Stimulated activated CD8-positive, alpha-beta memory T cell treated with anti-CD3 and anti-CD28 coated beads, Interleukin-12 subunit alpha, Interleukin-12 subunit beta, amount 100 ng/mL, for 4 hours (primary cell): ENCODE results near the gene BARX2.

Experiments
- DNase-seq: peaks from one replicate; pipeline ENCODE4 v3.0.0-alpha.2; 2020; ENCODE audit warnings: low read depth

The BARX2 gene

DNA sequence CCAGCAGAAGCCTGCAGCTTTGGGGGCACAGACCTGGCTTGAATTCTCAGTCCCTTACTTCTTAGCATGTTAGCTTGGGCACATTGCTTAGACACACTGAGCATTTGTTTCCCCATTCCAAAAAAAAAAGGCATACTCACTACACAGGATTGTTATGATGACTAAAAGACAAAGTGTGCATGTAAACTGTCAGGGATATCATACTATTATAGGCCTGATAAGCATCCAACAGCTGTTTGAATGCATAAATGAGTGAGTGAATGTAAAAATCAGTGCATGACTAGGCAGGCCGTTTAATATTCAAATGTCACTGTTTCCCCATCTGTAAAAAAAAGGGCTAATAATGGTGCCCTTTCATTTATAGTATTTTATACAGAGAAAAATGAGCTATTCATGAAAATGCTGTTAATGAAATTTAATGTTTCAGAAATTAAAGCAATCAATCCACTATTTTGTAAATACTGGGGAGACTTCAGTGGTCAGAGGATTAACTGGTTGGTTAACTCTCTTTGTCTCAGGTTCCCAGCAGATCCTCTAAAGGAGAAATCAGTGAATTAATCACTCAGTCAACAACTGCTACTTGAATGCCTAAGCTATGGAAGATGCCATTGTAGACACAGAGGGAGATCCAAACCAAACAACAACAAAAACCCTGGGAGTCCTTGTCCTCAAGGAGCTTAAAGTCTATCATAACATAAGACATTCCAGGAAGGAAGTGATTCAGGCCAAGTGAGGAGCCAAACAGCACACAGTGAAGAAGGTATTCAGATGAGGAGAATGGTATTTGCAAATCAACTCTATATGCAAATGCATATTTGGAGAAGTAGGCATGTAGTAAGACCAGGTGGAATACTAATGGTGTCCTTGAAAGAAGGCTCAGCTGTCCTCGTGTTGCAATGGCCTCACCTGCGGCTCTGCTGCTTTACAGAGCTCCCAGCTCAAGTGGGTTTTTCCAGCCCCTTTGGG is 26.8 kb downstream of the BARX2 start:
- no peak for DNase-seq

GRCh38 chr11:129404731-129405130 is 29.1 kb downstream of the BARX2 start:
- DNase-seq = no peak

DNA sequence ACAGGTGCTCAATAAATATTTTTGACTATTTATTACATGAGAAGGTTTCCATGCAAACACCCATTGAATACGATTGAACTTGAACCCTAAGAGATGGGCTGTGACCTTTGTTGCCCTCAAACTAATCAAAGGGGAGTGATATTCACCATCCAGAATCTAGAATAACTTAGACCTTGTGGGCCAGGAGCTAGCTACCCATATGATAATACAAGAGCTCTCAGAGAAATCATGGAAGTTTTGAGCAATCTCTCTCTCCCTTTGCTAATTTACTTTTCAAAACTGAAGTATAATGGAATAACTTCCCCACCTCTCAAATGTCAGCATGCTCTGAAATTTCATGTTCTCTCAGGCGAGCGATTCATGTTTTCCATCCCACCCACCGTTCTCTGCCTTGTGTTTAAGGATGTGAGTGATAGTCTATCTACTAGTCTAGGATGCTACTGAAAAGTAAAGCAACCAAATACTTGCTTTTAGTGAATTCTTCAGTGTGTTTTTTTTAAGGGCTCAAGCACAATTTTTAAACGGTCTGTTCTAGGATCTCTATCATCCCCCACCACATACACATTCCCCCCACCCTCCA is 33.3 kb downstream of the BARX2 start:
- no peak for DNase-seq

- DNase-seq = no peak
These were observed 34.8 kb downstream of the BARX2 start for GRCh38 chr11:129410395-129410960.

GRCh38 chr11:129412494-129412893 is 36.8 kb downstream of the BARX2 start:
- no peak for DNase-seq

GRCh38 chr11:129414144-129414872 is 38.7 kb downstream of the BARX2 start:
- DNase-seq = no peak

DNA sequence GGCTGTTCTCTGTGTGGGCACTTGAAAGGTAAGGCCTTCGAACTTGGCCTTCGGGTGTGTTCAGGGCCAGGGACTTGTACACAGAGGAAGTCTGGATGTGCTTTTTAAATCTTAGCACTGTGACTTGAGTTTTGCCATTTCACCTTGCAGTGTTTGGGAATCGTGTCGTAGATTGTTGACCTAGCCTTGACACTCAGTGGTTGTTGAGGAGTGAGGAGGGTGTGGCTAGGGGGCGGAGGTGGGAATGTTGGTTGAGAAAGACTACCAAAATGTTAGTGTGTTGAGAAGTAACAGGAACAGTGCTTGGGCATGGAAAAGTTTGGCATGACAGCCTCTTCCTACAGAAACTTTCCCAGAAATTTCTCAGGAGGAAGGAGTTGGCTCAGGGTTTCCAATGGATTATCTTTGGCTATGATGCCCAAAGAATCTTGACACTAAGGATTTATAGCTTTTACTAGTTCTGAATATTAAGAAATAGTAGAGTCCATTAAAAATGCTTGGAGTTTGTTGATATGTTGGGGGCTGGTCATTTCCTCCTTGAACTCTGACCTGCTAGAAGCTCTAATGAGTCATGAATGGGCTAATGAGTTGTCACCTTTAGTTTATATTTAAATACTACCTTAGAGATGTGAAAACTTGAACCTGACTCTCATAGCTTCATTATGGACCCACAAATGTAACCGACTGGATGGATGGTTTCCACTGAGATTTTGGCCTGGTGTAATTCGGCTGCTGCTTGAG is 40.6 kb downstream of the BARX2 start:
- no peak for DNase-seq

DNA sequence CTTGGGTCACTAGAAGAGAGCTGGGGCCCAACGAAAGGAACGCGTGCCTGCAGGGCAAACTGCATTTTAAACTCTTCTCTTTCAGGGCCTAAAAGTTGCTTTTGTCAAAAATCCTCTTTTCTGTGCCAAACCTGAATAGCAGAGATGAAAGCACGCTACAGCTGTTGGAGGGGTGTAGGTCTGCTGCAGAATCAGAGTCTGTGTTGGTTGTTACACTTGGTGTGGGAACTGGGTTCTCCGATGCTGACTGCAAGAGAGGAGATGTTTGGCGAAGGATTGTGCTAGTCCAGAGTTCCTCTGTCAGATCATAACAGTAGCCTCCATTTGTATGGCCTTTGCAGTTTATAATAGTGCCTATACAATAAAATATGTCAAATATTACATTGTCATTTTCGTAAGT is 41.8 kb downstream of the BARX2 start:
- no peak for DNase-seq

DNA sequence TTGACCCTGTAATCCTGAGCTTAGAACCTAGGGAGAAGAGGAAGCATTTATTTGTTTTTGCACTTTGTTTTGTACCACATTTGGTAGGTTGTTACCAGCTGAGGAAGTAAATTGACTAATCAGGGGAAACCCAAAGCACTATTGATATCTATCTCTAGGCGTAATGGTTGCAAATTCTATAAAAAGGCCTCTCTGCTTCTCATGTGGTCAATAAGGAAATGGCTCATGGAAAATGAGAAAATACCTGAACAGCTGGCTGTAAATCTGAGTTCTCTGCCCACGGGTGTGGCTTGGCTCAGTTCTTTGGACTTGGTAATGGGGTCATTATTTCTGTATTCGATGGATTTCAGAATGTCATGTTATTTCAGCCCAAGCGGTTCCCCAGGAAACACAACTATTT is 42.4 kb downstream of the BARX2 start:
- DNase-seq = no peak

DNA sequence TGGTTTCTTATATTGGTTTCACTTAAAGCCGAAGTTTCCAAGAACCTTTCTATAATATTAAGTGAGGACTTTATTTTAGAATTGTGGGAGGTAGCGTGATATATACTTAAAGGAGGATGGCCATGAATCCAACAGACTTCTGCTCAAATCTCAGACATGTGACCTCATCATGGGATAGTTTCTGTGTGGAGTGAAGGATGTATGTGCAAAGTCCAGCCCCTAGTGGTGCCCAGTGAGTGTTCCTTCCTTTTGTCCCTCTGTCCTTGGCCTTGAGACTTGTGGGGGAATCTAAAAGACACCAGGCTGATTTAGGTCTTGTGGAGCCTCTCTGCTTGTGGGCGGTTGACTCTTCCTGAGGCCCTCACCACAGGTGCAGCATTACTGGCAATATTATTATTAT is 43.7 kb downstream of the BARX2 start:
- DNase-seq = no peak

- DNase-seq = no peak
These were observed 47.8 kb downstream of the BARX2 start for GRCh38 chr11:129423426-129423825.

DNA sequence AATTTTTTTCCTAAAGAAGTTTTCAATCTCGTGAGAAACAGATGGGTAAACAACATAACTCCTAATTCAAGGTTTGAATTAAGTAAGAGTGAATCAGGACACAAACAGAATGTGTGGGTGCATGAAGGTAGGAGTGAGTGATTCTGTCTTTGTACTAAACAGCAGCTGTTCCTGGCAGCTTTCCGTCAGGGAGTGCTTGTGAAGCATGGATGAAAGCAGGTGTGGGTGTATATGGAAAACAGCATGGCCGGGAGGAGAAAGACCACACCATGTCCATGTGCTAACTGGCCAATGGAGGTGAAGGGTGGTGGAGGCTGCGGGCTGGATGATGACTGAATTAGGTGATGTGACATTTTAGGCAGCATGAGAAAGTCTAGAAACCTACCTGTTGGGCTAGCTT is 49.6 kb downstream of the BARX2 start:
- no peak for DNase-seq

DNA sequence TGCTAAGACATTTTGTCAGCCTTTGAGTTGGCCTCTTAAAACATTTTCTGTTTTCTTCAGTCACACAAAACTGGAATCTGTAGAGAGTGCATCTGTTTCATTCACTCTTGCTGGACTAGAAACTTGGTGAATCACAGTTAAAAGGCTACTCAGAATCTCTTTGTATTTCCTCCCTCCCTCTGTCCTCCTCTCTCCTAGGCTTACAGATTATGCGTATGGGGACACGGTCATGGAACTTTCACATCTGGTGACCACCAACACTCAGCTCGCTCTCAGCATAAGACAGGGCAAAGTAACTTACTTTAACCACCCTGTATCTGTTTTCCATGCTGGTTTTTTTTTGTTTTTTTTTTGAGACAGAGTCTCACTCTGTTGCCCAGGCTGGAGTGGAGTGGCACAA is 50.4 kb downstream of the BARX2 start:
- DNase-seq = no peak

DNA sequence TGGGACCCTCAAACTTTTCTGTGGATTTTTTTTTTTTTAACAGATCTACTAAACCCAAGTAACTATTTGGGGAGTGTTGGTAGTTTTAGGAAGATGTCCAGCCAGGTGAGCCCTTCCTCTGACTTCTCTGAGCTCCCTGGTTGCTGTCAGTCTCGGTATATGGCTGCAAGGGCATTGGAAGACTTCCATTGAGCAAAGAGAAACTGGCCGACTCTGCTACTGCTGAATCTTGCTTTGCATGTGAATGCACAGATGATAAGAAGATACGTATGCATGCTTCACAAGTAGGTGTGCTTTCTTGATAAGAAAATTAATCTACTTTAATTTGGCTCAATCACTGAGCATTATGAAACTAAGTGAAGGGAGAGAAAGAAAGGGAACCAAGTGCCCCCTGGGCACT is 51.1 kb downstream of the BARX2 start:
- no peak for DNase-seq

DNA sequence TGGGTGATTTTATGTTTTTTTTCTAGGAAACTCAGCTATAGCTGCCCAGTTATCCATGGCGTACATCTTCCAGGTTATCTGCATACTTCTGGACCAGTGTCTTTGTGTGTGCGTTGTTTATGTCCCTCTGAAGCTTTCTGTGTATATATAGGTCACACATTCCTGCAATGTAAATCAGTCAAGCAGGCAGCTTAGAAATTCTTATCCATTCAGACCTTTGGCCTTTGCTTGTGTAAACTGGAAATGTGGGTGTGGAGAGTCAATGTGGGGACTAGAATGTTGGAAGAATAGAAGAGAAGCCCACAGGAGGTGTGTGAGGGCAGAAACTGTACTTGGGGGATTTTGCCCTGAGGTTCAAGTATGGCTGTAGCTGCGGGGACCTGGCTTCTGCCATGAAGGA is 51.7 kb downstream of the BARX2 start:
- DNase-seq = no peak

- no peak for DNase-seq
These were observed 52.3 kb downstream of the BARX2 start for GRCh38 chr11:129427816-129428406.

- no peak for DNase-seq
These were observed 52.9 kb downstream of the BARX2 start for GRCh38 chr11:129428557-129428956.

DNA sequence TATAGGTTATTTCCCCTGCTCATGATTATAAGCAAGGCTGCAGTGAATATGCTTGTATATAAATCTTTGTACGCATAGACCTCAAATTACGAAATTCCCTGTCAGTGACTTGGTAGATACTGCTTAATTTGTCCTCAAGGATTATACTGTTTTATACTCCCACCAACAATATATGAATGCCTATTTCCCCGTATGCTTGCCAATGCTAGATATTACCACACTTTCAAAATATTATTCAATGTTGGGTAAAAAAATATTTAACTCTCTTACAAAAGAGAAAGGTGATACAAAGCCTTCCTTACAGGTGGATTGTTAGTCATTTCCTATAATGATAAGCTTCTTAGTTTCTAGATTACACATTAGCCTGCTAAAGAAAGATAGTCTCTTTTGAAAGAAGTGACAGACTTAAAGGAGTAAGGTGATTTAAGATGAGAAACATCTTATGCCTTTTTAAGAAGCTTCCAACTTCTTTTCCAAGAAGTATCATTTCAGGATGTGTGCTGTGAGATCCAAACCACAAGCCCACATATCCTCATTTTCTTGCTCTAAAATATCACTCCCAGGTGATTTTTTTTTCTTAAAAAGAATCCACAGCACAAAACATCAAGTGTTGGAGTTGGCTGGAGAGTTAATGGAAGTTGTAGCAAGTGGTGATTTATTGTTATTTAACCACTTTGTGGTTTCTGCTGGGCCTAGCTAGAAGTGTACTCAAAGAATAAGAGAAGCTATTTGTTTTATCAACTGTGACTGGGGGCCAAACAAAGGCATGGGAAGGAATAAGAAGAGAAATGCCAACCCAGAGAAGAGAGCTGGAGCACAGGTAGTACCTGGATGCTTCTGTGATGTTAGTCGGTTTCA is 59.2 kb downstream of the BARX2 start:
- no peak for DNase-seq

DNA sequence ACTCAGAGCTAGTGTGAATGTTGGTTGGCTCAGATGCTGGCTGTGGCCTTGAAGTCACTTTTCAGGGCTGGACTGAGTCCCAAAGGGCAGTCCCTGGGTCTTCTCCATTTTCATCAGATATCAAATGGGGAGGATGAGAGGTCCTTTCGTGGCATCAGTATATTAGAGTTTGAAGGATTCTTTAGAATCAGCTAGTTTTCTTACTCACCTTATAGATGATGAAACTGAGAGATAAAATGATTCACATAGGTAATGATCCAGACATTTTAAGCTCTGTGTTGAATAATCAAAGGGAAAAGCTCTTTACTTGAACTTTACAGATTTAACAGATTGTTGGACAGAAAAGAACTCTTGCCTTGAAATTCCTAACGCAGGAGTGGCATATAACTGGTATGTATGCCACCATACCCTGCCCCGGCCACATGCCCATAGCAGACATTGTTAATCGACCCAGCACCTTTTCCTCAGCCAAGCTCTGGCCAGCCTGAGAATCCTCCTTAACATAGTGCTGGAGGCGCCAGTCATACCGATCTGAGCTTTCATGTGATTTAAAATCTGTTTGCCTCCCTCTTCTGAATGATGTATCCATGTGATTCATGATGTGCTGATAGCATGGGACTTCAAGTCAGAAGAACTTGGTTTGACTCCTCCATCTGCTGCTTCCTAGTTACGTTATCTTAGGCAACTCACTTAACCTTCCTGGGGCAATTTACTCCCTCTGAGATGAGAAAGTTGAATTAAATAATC is 60.0 kb downstream of the BARX2 start:
- DNase-seq = no peak

DNA sequence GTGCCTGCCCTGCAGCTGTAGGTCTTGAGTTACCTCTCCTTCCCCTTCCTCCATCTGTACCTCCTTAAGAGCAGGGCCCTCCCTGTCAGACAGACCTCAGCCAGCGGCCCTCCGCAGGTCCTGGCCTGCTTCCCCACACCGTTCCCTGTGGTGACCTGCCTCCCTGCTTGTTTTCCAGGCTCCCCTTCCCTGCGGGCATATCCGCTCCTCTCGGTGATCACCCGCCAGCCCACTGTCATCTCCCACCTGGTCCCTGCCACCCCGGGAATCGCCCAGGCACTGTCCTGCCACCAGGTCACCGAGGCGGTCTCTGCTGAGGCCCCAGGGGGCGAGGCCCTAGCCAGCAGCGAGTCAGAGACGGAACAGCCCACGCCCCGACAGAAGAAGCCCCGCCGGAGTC is 60.9 kb downstream of the BARX2 start:
- no peak for DNase-seq
